Measurements from ENCODE around the gene KLK4. TPM values are rescaled to one million over a fixed set of nuclear protein-coding genes. Genes with fewer than 3 reads are reported as not detected.
A peak's percentile ranks its signal among the peaks of the same experiment; 100 is the strongest.

KLK4 gene
- total and polyA plus RNA-seq, 2 experiments from 2014 or later, result 0.33 TPM; not detected in 1

- no peaks in the 10 kb centered on the region for H3K4me1 ChIP-seq (ENCODE audit: insufficient read depth)
- H2AFZ ChIP-seq, result no peak overlapping the region
- H3K4me3 ChIP-seq, result no peak overlapping the region
- peaks cover 56% of the 10 kb centered on the region for H3K27me3 ChIP-seq
- no peaks in the 10 kb centered on the region for H4K20me1 ChIP-seq (ENCODE audit: insufficient read depth, poor library complexity, severe bottlenecking)
- no peak for TF ChIP-seq EZH2phosphoT487 (IDR thresholded peaks at IDR 0.05; ENCODE audit: low read depth, severe bottlenecking, unreplicated experiment)
- TF ChIP-seq, protein P1, sequence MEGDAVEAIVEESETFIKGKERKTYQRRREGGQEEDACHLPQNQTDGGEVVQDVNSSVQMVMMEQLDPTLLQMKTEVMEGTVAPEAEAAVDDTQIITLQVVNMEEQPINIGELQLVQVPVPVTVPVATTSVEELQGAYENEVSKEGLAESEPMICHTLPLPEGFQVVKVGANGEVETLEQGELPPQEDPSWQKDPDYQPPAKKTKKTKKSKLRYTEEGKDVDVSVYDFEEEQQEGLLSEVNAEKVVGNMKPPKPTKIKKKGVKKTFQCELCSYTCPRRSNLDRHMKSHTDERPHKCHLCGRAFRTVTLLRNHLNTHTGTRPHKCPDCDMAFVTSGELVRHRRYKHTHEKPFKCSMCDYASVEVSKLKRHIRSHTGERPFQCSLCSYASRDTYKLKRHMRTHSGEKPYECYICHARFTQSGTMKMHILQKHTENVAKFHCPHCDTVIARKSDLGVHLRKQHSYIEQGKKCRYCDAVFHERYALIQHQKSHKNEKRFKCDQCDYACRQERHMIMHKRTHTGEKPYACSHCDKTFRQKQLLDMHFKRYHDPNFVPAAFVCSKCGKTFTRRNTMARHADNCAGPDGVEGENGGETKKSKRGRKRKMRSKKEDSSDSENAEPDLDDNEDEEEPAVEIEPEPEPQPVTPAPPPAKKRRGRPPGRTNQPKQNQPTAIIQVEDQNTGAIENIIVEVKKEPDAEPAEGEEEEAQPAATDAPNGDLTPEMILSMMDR (IDR thresholded peaks at IDR 0.05; ENCODE audit: poor library complexity), result no peak
- no peak for TF ChIP-seq EZH2 (IDR thresholded peaks at IDR 0.05; ENCODE audit: borderline replicate concordance)
- no peak overlapping the region for H3K27ac ChIP-seq
- no peak for DNase-seq (ENCODE audit: low spot score)
- no peaks in the 10 kb centered on the region for H3K36me3 ChIP-seq (replicated peaks; ENCODE audit: insufficient read depth, low read depth)
- no peaks in the 10 kb centered on the region for H3K9me2 ChIP-seq (replicated peaks; ENCODE audit: insufficient read depth)
- no peaks in the 10 kb centered on the region for H3K79me2 ChIP-seq
- WGBS (ENCODE audit: low lambda C conversion rate, missing lambda C conversion rate), result 81% methylated on average over 2 of the region's 2 CpGs
- no peak overlapping the region for H3K4me2 ChIP-seq
- no peaks in the 10 kb centered on the region for H3K9me3 ChIP-seq (ENCODE audit: low read depth)
Observed at GRCh38 chr19:50916069-50916468, 4.9 kb upstream of the KLK4 start.

DNA sequence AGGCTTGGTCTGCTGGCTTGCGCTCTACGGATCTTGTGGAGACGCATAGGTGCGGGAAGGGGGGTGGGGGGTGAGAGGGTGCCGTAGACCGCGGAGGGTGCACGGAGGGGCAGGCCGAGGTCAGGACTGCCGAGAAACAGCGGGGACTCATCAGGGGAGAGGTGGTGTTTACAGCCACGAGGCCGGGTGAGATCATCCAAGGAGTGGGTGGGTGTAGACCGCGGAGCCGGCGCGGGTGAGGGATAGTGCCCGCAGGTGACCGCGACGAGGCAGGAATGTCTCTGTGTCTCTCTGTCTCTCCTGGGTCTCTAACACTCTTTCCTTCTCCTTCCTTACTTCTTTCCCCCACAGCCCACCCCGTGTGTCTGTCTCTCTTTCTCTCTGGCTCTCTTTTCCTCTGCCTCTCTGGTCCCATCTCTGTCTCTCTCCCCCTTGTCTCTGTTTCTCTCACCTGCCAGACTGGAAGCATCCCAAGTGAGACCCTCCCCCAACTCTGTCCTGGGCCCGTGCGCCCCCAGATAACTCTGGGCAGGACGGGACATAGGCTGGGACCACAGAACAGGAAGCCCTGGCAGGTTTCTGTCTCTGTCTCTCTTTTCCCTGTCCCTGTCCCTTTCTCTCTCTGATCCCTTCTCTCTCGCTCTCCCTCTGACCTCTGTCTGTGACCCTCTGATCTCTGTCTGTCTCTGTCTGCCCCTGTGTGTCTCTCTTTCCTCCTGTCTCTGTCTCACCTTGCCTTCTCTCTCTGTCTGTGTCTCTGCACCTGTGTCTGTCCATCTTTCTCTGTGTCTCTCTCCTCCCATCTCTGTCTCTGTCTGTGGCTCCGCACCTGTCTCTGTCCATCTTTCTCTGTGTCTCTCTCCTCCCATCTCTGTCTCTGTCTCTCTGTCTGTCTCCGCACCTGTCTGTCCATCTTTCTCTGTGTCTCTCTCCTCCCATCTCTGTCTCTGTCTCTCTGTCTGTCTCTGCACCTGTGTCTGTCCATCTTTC is 1.8 kb upstream of the KLK4 start:
- no peaks in the 10 kb centered on the region for H3K9me2 ChIP-seq (replicated peaks; ENCODE audit: insufficient read depth)
- H3K79me2 ChIP-seq, result no peaks in the 10 kb centered on the region
- H3K27ac ChIP-seq, result no peak overlapping the region
- H3K27me3 ChIP-seq, result peaks cover 64% of the 10 kb centered on the region
- no peaks in the 10 kb centered on the region for H3K36me3 ChIP-seq (replicated peaks; ENCODE audit: insufficient read depth, low read depth)
- DNase-seq (ENCODE audit: low spot score), result peak; percentile 49
- no peaks in the 10 kb centered on the region for H3K9me3 ChIP-seq (ENCODE audit: low read depth)
- H2AFZ ChIP-seq, result no peak overlapping the region
- no peak overlapping the region for H3K4me2 ChIP-seq
- WGBS (ENCODE audit: low lambda C conversion rate, missing lambda C conversion rate), result 30% methylated on average over 22 of the region's 29 CpGs
- no peaks in the 10 kb centered on the region for H3K4me1 ChIP-seq (ENCODE audit: insufficient read depth)
- H4K20me1 ChIP-seq (ENCODE audit: insufficient read depth, poor library complexity, severe bottlenecking), result no peaks in the 10 kb centered on the region
- TF ChIP-seq EZH2phosphoT487 (IDR thresholded peaks at IDR 0.05; ENCODE audit: low read depth, severe bottlenecking, unreplicated experiment), result no peak
- TF ChIP-seq, protein P1 (IDR thresholded peaks at IDR 0.05; ENCODE audit: poor library complexity), result no peak
- no peak for TF ChIP-seq EZH2 (IDR thresholded peaks at IDR 0.05; ENCODE audit: borderline replicate concordance)
- no peak overlapping the region for H3K4me3 ChIP-seq

GRCh38 chr19:50912102-50912599 is 956 bp upstream of the KLK4 start:
- Histone ChIP-seq H4K20me1 (ENCODE audit: insufficient read depth, poor library complexity, severe bottlenecking) (no peaks in the 10 kb centered on the region), H3K36me3 (replicated peaks; ENCODE audit: insufficient read depth, low read depth) (no peaks in the 10 kb centered on the region), H3K9me3 (ENCODE audit: low read depth) (no peaks in the 10 kb centered on the region), H3K4me3 (no peak overlapping the region), H3K4me2 (no peak overlapping the region), H3K27ac (no peak overlapping the region), H3K4me1 (ENCODE audit: insufficient read depth) (no peaks in the 10 kb centered on the region), H2AFZ (no peak overlapping the region), H3K9me2 (replicated peaks; ENCODE audit: insufficient read depth) (no peaks in the 10 kb centered on the region), H3K79me2 (no peaks in the 10 kb centered on the region), H3K27me3 (peaks cover 71% of the 10 kb centered on the region)
- no peak for DNase-seq (ENCODE audit: low spot score)
- WGBS (ENCODE audit: low lambda C conversion rate, missing lambda C conversion rate), result 73% methylated on average over 11 of the region's 21 CpGs
- TF ChIP-seq, protein P1 (IDR thresholded peaks at IDR 0.05; ENCODE audit: poor library complexity), result no peak
- TF ChIP-seq EZH2 (IDR thresholded peaks at IDR 0.05; ENCODE audit: borderline replicate concordance), result no peak
- TF ChIP-seq EZH2phosphoT487 (IDR thresholded peaks at IDR 0.05; ENCODE audit: low read depth, severe bottlenecking, unreplicated experiment), result no peak

Measured in hepatocyte (in vitro differentiated cells).